IMR-90 (cell line): Measurements from ENCODE around the gene GRAP. TPM values are rescaled to one million over a fixed set of nuclear protein-coding genes. Genes with fewer than 3 reads are reported as not detected.

Experiments
- ATAC-seq: fragments of 200-7000 bp; cut with Tn5 transposase; 2 replicates; pipeline ENCODE4 v1.9.1; 2020; ENCODE audit warnings: low read depth, mild to moderate bottlenecking, moderate library complexity
- BruUV-seq: library from RNA; stranded (reverse); fragments of 400-500 nt; replicated peaks from 2 replicates; lab custom pipeline; 2021; lab: Mats Ljungman, UMichigan
- CTCF ChIA-PET: fragments of 300-600 bp; formaldehyde crosslinking; extraction: SDS; loops from one replicate; lab custom pipeline; 2021; ENCODE audit warnings: antibody characterized with exemption; lab: Yijun Ruan, JAX
- POLR2A ChIA-PET: fragments of 300-600 bp; sonication (Branson Sonifier 250); formaldehyde crosslinking; loops from one replicate; lab custom pipeline; 2022; ENCODE audit warnings: antibody characterized with exemption; ENCODE audit not compliant: unreplicated experiment; lab: Charles Lee
- DNase-seq: peaks from one replicate; pipeline ENCODE4 v3.0.0; 2013
- H2AFZ ChIP-seq: replicated peaks from 2 replicates; pipeline ENCODE3; 2013; ENCODE audit warnings: low read length, mild to moderate bottlenecking; ENCODE audit not compliant: poor library complexity
- H2AK5ac ChIP-seq: 2 replicates; pipeline ENCODE4 v1.6.1; 2013; ENCODE audit warnings: low read depth, low read length, inconsistent platforms
- H2AK9ac ChIP-seq: replicated peaks from 2 replicates; pipeline ENCODE3; 2013; ENCODE audit warnings: mild to moderate bottlenecking, low read depth, low read length, moderate library complexity; ENCODE audit not compliant: poor library complexity
- H2BK120ac ChIP-seq: 2 replicates; pipeline ENCODE4 v1.6.1; 2013; ENCODE audit warnings: low read depth, low read length, inconsistent platforms
- H2BK15ac ChIP-seq: 3 replicates; pipeline ENCODE4 v1.6.1; 2013; ENCODE audit warnings: low read depth, low read length, inconsistent platforms
- H2BK20ac ChIP-seq: 2 replicates; pipeline ENCODE4 v1.6.1; 2013; ENCODE audit warnings: low read depth, mild to moderate bottlenecking, inconsistent platforms, low read length, moderate library complexity
- H2BK5ac ChIP-seq: 2 replicates; pipeline ENCODE4 v1.6.1; 2013; ENCODE audit warnings: mild to moderate bottlenecking, low read depth, low read length, inconsistent platforms; ENCODE audit not compliant: poor library complexity, severe bottlenecking
- H3K14ac ChIP-seq: replicated peaks from 2 replicates; pipeline ENCODE4 v1.6.1; 2013; ENCODE audit warnings: low read depth, low read length, inconsistent platforms
- H3K18ac ChIP-seq: 2 replicates; pipeline ENCODE4 v1.6.1; 2013; ENCODE audit warnings: low read depth, low read length, control low read depth
- H3K23ac ChIP-seq: 2 replicates; pipeline ENCODE4 v1.6.1; 2013; ENCODE audit warnings: low read depth, low read length, inconsistent platforms
- H3K27ac ChIP-seq: 2 replicates; pipeline ENCODE4 v1.5.1; 2013; ENCODE audit warnings: mild to moderate bottlenecking, control low read depth, low read length; ENCODE audit not compliant: insufficient read depth
- H3K27me3 ChIP-seq: 2 replicates; pipeline ENCODE4 v1.6.1; 2013; ENCODE audit warnings: low read length; ENCODE audit not compliant: control insufficient read depth, insufficient read depth
- H3K36me3 ChIP-seq: 2 replicates; pipeline ENCODE4 v1.6.1; 2013; ENCODE audit warnings: low read length, mixed read lengths; ENCODE audit not compliant: control insufficient read depth, insufficient read depth
- H3K4ac ChIP-seq: 2 replicates; pipeline ENCODE4 v1.6.1; 2013; ENCODE audit warnings: low read depth, low read length, inconsistent platforms
- H3K4me1 ChIP-seq: 2 replicates; pipeline ENCODE4 v1.6.1; 2013; ENCODE audit warnings: low read length, mixed read lengths; ENCODE audit not compliant: control insufficient read depth, insufficient read depth
- H3K4me2 ChIP-seq: 2 replicates; pipeline ENCODE4 v1.6.1; 2013; ENCODE audit warnings: low read depth, mild to moderate bottlenecking, control low read depth, low read length, moderate library complexity
- H3K4me3 ChIP-seq: 2 replicates; pipeline ENCODE4 v1.5.1; 2013; ENCODE audit warnings: low read depth, mild to moderate bottlenecking, control low read depth, low read length, moderate library complexity; ENCODE audit not compliant: insufficient read depth
- H3K56ac ChIP-seq: 2 replicates; pipeline ENCODE4 v1.6.1; 2013; ENCODE audit warnings: low read length, inconsistent platforms; ENCODE audit not compliant: insufficient read depth; ENCODE audit errors: extremely low read depth
- H3K79me1 ChIP-seq, 2 experiments: 2 replicates each; pipeline ENCODE4 v1.6.1; 2013; ENCODE audit warnings: low read length in 2 of 2, inconsistent platforms in 1 of 2, low read depth in 1 of 2
- H3K9ac ChIP-seq: 2 replicates; pipeline ENCODE4 v1.6.1; 2013; ENCODE audit warnings: low read depth, low read length, control low read depth
- H3K9me1 ChIP-seq: 2 replicates; pipeline ENCODE4 v1.6.1; 2013; ENCODE audit warnings: low read length, inconsistent platforms; ENCODE audit not compliant: insufficient read depth
- H3K9me3 ChIP-seq: 2 replicates; pipeline ENCODE4 v1.6.1; 2013; ENCODE audit warnings: low read length; ENCODE audit not compliant: control insufficient read depth, insufficient read depth
- H4K20me1 ChIP-seq: 2 replicates; pipeline ENCODE4 v1.6.1; 2013; ENCODE audit warnings: low read length, inconsistent platforms; ENCODE audit not compliant: insufficient read depth
- H4K5ac ChIP-seq: 2 replicates; pipeline ENCODE4 v1.6.1; 2013; ENCODE audit warnings: mild to moderate bottlenecking, low read depth, low read length, control low read depth
- H4K8ac ChIP-seq, 2 experiments: 2 replicates each; pipeline ENCODE4 v1.6.1; 2013; ENCODE audit warnings: low read depth in 2 of 2, low read length in 2 of 2, control low read depth in 1 of 2, inconsistent platforms in 1 of 2
- H4K91ac ChIP-seq: 2 replicates; pipeline ENCODE4 v1.6.1; 2013; ENCODE audit warnings: low read depth, low read length, inconsistent platforms; ENCODE audit not compliant: insufficient read depth
- CHD1 ChIP-seq: IDR thresholded peaks from 2 replicates; pipeline ENCODE4 v1.6.1; 2012; ENCODE audit warnings: low read depth, low read length, improper control_type of control experiment
- FOS ChIP-seq: fragments of 150-350 bp; IDR thresholded peaks from 2 replicates; pipeline ENCODE4 v1.6.1; 2016; ENCODE audit warnings: low read depth, low read length
- MAZ ChIP-seq: IDR thresholded peaks from 2 replicates; pipeline ENCODE4 v1.6.1; 2012; ENCODE audit warnings: low read depth, mild to moderate bottlenecking, low read length, improper control_type of control experiment, moderate library complexity, borderline replicate concordance
- NFE2L2 ChIP-seq: fragments of 150-350 bp; IDR thresholded peaks from 2 replicates; pipeline ENCODE4 v1.6.1; 2016; ENCODE audit warnings: low read depth, mild to moderate bottlenecking, low read length
- POLR2A ChIP-seq: IDR thresholded peaks from 2 replicates; pipeline ENCODE4 v1.6.1; 2012; ENCODE audit warnings: mild to moderate bottlenecking, low read depth, low read length
- RCOR1 ChIP-seq: IDR thresholded peaks from 2 replicates; pipeline ENCODE4 v1.6.1; 2012; ENCODE audit warnings: mild to moderate bottlenecking, low read length, improper control_type of control experiment; ENCODE audit not compliant: insufficient replicate concordance
- SMC3 ChIP-seq: fragments of 150-350 bp; IDR thresholded peaks from 2 replicates; pipeline ENCODE4 v1.6.1; 2016; ENCODE audit warnings: low read depth, mild to moderate bottlenecking, antibody characterized with exemption, low read length, moderate library complexity
- USF2 ChIP-seq: fragments of 150-350 bp; IDR thresholded peaks from 2 replicates; pipeline ENCODE4 v1.6.1; 2017; ENCODE audit warnings: mild to moderate bottlenecking, antibody characterized with exemption, low read length, low read depth
- WGBS, 2 experiments: methylation state at CpG; one replicate each; pipeline versions ENCODE4 v1.1.5 to v1.1.7; 2013; ENCODE audit warnings: missing lambda C conversion rate in 2 of 2; ENCODE audit not compliant: insufficient read length in 1 of 2; ENCODE audit errors: extremely low coverage in 2 of 2; 5-methylcytosine and 5-hydroxymethylcytosine counted together
- dilution Hi-C: fragments of 300-500 bp; cut with HindIII; formaldehyde crosslinking; loops from one replicate; pipeline ENCODE4 v1.14.3; 2018; ENCODE audit warnings: low sequenced_read_pairs; ENCODE audit not compliant: unreplicated experiment
- in situ Hi-C: fragments of 300-500 bp; cut with MboI; formaldehyde crosslinking; loops from 3 replicates; pipeline ENCODE4 v1.14.3; 2019; ENCODE audit warnings: low sequenced_read_pairs, inconsistent platforms, mixed read lengths
- intact Hi-C: fragments of 100-400 bp; cut with micrococcal nuclease; formaldehyde crosslinking; loops from 2 replicates; pipeline ENCODE4 v1.10.0; 2022
- polyA plus RNA-seq, 3 experiments: library from polyadenylated mRNA; depleted of rRNA; stranded (reverse); fragments of >200 nt; gene quantifications; 2 replicates each; pipeline ENCODE4 v1.2.3, GENCODE V29; 2012; ENCODE audit warnings: low replicate concordance in 1 of 3
- total RNA-seq: library from RNA; depleted of rRNA; stranded (reverse); fragments of >200 nt; gene quantifications from 2 replicates; pipeline ENCODE4 v1.2.3, GENCODE V29; 2012
- TF ChIP-seq, protein P1 (sequence below): fragments of 150-350 bp; IDR thresholded peaks from 2 replicates; pipeline ENCODE4 v1.6.1; 2016; ENCODE audit warnings: low read depth, mild to moderate bottlenecking, low read length, moderate library complexity, borderline replicate concordance

GRAP gene
- total and polyA plus RNA-seq, 2 of the 4 experiments (the other 2 are of a cell fraction) = under 0.01 to 0.14 TPM

- no peaks in the 10 kb centered on the region for H3K27me3 ChIP-seq
- no peak overlapping the region for H3K23ac ChIP-seq
- no peak overlapping the region for H3K27ac ChIP-seq
- H4K5ac ChIP-seq = no peak overlapping the region
- 0 out of 2 replicates have a peak overlapping the region, but pooled peaks have one; percentile 93 for H3K4ac ChIP-seq
- no peak for DNase-seq
- peak overlapping the region; percentile 76 for H2AK5ac ChIP-seq
- peaks cover 28% of the 10 kb centered on the region for H3K4me1 ChIP-seq
- dilution Hi-C loops (no loop called here), in situ Hi-C loops (no loop called here), intact Hi-C loops (loop anchor here (2.0 kb wide), 1 partner anchor 45 kb away; no protein-coding TSS in a partner anchor)
- no peak overlapping the region for H2BK15ac ChIP-seq
- peaks cover 14 to 36% of the 10 kb centered on the region in 2 experiments; a peak in 3 of 4 replicates for H3K79me1 ChIP-seq
- no peak for ATAC-seq
- no peak overlapping the region for H3K4me3 ChIP-seq
- no peak overlapping the region for H2BK20ac ChIP-seq
- H4K8ac ChIP-seq = no peak overlapping the region; a peak in 1 of 4 replicates
- H3K9me3 ChIP-seq = no peaks in the 10 kb centered on the region
- H3K9ac ChIP-seq = no peak overlapping the region
- TF ChIP-seq RCOR1 (no peak), CHD1 (no peak), FOS (no peak), MAZ (no peak), NFE2L2 (no peak), POLR2A (no peak), USF2 (no peak), SMC3 (no peak)
- TF ChIP-seq, protein P1, sequence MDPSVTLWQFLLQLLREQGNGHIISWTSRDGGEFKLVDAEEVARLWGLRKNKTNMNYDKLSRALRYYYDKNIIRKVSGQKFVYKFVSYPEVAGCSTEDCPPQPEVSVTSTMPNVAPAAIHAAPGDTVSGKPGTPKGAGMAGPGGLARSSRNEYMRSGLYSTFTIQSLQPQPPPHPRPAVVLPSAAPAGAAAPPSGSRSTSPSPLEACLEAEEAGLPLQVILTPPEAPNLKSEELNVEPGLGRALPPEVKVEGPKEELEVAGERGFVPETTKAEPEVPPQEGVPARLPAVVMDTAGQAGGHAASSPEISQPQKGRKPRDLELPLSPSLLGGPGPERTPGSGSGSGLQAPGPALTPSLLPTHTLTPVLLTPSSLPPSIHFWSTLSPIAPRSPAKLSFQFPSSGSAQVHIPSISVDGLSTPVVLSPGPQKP = no peak
- H3K18ac ChIP-seq = no peak overlapping the region
- WGBS, 2 experiments = no CpG with 5 or more reads among the region's 4 CpGs
- no peak overlapping the region for H2BK120ac ChIP-seq
- BruUV-seq = no TSS peak
- H4K91ac ChIP-seq = no peak overlapping the region
- no peak overlapping the region for H2AFZ ChIP-seq
- H2AK9ac ChIP-seq = peak overlapping the region; percentile 23
- H3K14ac ChIP-seq = no peak overlapping the region
- H3K4me2 ChIP-seq = no peak overlapping the region
- CTCF ChIA-PET = no interaction called here
- H3K56ac ChIP-seq = no peak overlapping the region
- H3K9me1 ChIP-seq = peaks cover 13% of the 10 kb centered on the region; the same call in 1 of the 2 replicates
- no peaks in the 10 kb centered on the region for H3K36me3 ChIP-seq
- H2BK5ac ChIP-seq = no peak overlapping the region
- H4K20me1 ChIP-seq = peaks cover 18% of the 10 kb centered on the region
- POLR2A ChIA-PET = no interaction called here
Observed at GRCh38 chr17:19005789-19006430, 40.8 kb downstream of the GRAP start.
